Astrocyte (in vitro differentiated cells and primary cell): ENCODE data around the gene CCDC141.

Source experiments
- CTCF ChIP-seq: IDR thresholded peaks from 2 replicates; pipeline ENCODE4 v1.5.1; 2011; ENCODE audit warnings: low read depth, mild to moderate bottlenecking, inconsistent platforms, low read length, moderate library complexity; ENCODE audit not compliant: insufficient read depth
- EZH2 ChIP-seq: IDR thresholded peaks from 2 replicates; pipeline ENCODE4 v1.6.1; 2012; ENCODE audit warnings: mild to moderate bottlenecking, low read length, inconsistent platforms; ENCODE audit not compliant: insufficient read depth

GRCh38 chr2:178951266-178952006 lies 98.5 kb downstream of the CCDC141 start:
- TF ChIP-seq EZH2 (no peak), CTCF (no peak)
